ENCODE data around the gene MRPL36.

DNA sequence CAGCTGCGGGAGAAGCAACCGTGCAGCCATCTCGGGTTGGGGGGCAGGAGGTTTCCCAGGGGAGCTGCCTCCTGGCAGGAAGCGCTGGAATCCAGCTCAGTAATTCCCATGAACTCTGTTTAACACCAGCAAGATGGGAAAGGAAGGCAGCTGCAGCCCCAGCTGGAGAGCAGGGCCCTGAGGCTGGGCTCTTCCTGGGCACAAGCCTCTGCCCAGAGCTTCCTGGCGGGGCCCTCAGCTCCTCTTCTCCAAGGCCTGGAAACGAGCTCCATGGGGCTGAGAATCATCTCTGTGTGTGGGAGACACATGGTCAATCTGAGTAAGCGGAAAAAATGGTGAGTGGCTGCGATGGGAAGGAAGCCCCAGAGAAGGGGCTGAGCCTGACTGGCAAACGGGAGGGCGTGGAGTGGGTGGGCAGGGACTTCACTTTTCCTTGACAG lies 6.3 kb downstream of the MRPL36 start:
- TF ChIP-seq, protein P1, sequence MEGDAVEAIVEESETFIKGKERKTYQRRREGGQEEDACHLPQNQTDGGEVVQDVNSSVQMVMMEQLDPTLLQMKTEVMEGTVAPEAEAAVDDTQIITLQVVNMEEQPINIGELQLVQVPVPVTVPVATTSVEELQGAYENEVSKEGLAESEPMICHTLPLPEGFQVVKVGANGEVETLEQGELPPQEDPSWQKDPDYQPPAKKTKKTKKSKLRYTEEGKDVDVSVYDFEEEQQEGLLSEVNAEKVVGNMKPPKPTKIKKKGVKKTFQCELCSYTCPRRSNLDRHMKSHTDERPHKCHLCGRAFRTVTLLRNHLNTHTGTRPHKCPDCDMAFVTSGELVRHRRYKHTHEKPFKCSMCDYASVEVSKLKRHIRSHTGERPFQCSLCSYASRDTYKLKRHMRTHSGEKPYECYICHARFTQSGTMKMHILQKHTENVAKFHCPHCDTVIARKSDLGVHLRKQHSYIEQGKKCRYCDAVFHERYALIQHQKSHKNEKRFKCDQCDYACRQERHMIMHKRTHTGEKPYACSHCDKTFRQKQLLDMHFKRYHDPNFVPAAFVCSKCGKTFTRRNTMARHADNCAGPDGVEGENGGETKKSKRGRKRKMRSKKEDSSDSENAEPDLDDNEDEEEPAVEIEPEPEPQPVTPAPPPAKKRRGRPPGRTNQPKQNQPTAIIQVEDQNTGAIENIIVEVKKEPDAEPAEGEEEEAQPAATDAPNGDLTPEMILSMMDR (optimal IDR thresholded peaks at IDR 0.05 in 1 of 3, IDR thresholded peaks at IDR 0.05 in 1 of 3, conservative IDR thresholded peaks at IDR 0.05 in 1 of 3; ENCODE audit: extremely low read depth in 1 of 3, insufficient read depth in 2 of 3, low read length in 3 of 3), result no peak
- TF ChIP-seq EZH2 (IDR thresholded peaks at IDR 0.05; ENCODE audit: low read length), result no peak

All from keratinocyte (primary cell).